ENCODE data around the gene SNCB.

DNA sequence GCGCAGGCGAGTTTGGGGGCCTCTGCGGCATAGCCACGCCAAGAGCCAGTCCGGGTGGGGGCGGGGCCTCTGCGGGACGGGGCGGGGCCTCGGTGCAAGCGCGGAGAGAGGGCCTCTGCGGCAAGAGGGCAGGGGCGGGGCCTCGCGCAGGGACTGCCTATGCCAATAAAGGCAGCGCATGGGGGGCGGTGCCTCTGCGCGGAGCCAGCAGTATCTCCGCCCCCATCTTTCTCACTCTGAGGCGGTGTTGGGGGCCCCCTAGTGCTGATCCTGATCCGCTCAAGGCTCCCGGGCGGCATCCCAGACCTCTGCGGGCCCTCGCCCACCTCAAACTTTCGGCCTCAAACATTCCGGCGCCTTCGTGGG, 11.1 kb downstream of the SNCB start:
- TF ChIP-seq POLR2A (IDR thresholded peaks at IDR 0.05; ENCODE audit: low read depth, low read length) (no peak), POLR2AphosphoS5 (IDR thresholded peaks at IDR 0.05; ENCODE audit: low read depth, low read length) (no peak), TAF1 (IDR thresholded peaks at IDR 0.05; ENCODE audit: borderline replicate concordance, low read depth, low read length) (no peak)
